DOHH2 (cell line): ENCODE results near the gene ITPK1.

Experiments used
- CTCF ChIP-seq: fragments of 200-600 bp; sonication (generic); IDR thresholded peaks from one replicate; pipeline ENCODE4 v1.5.1; 2014; ENCODE audit warnings: antibody characterized with exemption, mild to moderate bottlenecking, low read depth, low read length; ENCODE audit not compliant: poor library complexity, severe bottlenecking
- EZH2phosphoT487 ChIP-seq: fragments of 200-600 bp; sonication (generic); IDR thresholded peaks from 2 replicates; pipeline ENCODE4 v1.6.1; 2017; ENCODE audit warnings: borderline replicate concordance, mild to moderate bottlenecking, antibody characterized with exemption, low read length, moderate library complexity, mixed read lengths

GRCh38 chr14:92980866-92981265 is 134.9 kb downstream of the ITPK1 start:
- TF ChIP-seq CTCF = no peak
- TF ChIP-seq EZH2phosphoT487 = no peak
